GM12875 (cell line): ENCODE data around the gene TRPV6.

Source experiments
- H3K4me3 ChIP-seq: one replicate; pipeline ENCODE4 v1.5.1; 2011; ENCODE audit warnings: low read depth, low read length, control low read depth
- CTCF ChIP-seq: IDR thresholded peaks from 2 replicates; pipeline ENCODE4 v1.5.1; 2011; ENCODE audit warnings: low read depth, mild to moderate bottlenecking, control low read depth, inconsistent platforms, low read length, moderate library complexity, borderline replicate concordance; ENCODE audit not compliant: insufficient read depth

Gene TRPV6

GRCh38 chr7:142916508-142916907 is 31.0 kb upstream of the TRPV6 start:
- no peak for TF ChIP-seq CTCF
- H3K4me3 ChIP-seq = no peak overlapping the region

- TF ChIP-seq CTCF = no peak
Measured at GRCh38 chr7:142915315-142915714, 29.8 kb upstream of the TRPV6 start.

GRCh38 chr7:142914121-142914520 is 28.6 kb upstream of the TRPV6 start:
- H3K4me3 ChIP-seq = no peak overlapping the region
- no peak for TF ChIP-seq CTCF

More at GRCh38 chr7:142915315-142915714, 29.8 kb upstream of the TRPV6 start:
- no peak overlapping the region for H3K4me3 ChIP-seq

GRCh38 chr7:142913566-142913965 is 28.0 kb upstream of the TRPV6 start:
- H3K4me3 ChIP-seq = no peak overlapping the region
- no peak for TF ChIP-seq CTCF

GRCh38 chr7:142913051-142913450 is 27.5 kb upstream of the TRPV6 start:
- H3K4me3 ChIP-seq = no peak overlapping the region
- TF ChIP-seq CTCF = no peak

GRCh38 chr7:142910481-142910880 is 24.9 kb upstream of the TRPV6 start:
- H3K4me3 ChIP-seq = no peak overlapping the region
- TF ChIP-seq CTCF = no peak

GRCh38 chr7:142910031-142910433 is 24.5 kb upstream of the TRPV6 start:
- TF ChIP-seq CTCF = no peak
- no peak overlapping the region for H3K4me3 ChIP-seq
